GM19099 (cell line): ENCODE measurements around the gene YBX2.

Source experiments
- POLR2A ChIP-seq: IDR thresholded peaks from 3 replicates; pipeline ENCODE4 v1.6.1; 2011; ENCODE audit warnings: low read depth; ENCODE audit not compliant: insufficient read length; ENCODE audit errors: extremely low read depth

Gene YBX2

DNA sequence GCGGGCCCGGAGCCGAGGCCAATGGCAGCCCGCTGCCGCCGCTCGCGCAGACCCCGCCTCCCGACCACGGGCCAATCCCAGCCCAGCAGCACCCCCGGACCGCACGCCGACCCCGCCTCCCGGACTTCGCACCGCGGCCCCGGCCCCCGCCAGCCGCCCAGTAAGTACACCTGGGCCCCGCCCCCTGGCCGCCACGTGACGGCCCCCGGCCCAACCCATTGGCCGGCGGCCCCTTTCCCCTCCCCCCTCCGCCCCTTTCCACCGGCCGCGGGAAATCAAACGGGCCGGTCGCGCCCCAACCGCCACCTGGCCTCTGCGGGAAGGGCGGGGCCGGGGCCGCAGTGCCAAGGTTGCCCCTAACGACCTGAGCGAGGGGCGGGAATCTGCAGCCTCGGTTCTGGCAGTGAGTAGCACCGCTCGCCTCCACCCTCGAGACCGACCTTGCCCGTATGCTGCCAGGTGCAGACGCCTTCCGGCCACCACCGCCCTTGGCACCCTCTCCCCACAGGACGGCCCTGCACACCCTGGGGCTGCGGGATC lies at the start of gene YBX2:
Gene YBX2 (minus strand): TSS at position 26 of the 540 bp plus-strand sequence. CDS start 139 bp downstream, outside the sequence.
- TF ChIP-seq POLR2A, result no peak

DNA sequence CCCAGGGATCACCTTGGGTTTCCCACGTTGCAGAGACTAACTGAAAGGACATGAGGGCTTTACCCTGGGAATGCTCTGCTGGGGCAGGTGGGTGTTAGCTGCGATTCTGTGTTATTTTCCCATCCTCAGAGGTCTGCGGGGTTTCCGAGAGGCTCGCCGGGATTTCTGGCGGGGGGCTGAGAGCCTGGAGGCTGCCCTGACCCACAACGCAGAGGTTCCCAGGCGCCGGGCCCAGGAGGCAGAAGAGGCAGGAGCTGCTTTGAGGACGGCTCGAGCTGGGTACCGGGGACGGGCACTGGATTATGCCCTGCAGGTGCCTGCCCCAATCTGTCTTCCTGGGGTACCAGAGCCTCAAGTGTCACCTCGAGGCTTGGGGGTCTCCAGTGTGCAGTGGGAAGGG lies 48.8 kb upstream of the YBX2 start:
- no peak for TF ChIP-seq POLR2A

DNA sequence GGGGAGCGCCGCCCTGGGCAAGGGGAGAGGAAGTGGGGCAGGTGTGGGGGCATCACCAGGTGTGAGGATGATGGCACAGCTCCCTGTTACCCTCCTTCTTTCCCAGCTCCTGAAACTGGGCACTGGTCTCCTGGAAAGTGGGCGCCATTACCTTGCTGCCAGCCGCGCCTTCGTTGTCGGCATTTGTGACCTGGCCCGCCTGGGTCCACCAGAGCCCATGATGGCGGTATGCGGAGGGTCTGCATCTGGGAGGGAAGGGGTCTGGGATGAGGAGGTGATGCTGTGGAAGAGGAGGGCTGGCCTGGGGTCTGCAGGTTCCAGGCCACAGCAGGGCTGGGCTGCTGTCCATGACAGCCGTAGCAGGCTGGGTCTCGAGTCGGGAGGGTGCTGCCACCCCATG lies 47.4 kb upstream of the YBX2 start:
- no peak for TF ChIP-seq POLR2A

DNA sequence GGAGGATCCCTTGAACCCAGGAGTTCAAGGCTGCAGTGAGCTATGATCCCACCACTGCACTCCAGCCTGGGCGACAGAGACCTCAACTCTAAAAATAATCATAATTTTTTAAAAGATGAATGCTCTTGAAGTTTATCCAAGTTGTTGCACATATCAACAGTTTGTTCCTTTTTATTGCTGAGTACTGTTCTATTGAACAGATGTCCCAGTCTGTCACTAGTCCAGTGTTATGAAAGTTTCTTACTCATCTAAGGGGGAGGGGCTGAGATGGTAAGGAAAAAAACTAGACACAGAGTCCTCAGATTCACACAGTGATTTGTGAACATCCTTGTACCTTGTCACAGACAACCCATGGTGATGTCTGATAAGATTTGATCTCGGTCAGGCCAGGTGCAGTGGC lies 45.7 kb upstream of the YBX2 start:
- no peak for TF ChIP-seq POLR2A

DNA sequence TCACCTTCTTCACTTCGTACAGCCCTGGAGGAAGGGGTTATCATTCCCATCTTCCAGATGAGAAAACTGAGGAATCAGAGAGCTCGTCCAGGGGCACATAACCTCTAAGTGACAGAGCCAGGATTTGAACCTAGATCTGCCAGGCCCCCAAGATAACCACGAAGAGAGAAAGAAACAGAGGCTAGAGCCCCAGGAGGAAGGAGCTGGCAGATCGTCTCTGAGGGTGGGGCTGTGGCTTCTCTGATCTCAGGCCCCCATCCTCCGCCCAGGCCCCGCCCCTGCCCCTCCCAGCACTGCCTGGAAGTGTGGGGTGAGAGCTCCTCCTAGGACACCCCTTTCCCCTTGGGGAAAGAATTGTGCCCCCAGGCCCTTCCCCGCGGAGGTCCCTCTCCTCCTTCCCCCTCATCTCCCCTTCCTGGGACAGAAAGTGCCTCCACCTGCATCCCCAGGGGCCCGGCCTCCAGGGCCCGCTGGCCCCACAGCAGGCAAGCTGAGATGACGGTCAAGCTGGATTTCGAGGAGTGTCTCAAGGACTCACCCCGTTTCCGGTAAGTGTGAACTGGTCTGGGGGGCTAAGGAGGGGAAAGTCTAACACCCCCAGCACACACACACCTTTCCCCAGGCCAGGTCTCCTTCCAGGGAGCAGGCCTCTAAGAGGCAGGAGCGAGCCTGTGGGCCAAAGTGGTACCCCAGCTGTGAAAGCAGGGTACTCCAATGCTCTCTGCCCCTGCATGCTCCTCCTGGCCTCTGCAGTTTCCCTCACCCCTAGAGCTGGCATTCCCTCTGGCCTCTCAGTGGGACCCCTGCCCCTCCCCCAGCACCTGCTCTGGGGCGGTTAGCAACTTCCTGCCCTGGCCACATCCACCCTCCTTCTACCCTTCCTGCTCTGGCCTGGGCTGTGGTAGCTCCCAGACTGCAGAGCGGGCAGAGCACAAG lies 42.1 kb upstream of the YBX2 start, which contains the start of gene ACAP1:
Gene ACAP1 (plus strand): TSS at position 290 of the 936 bp plus-strand sequence. CDS start 206 bp downstream, at position 496.
- peak; percentile 47 for TF ChIP-seq POLR2A

DNA sequence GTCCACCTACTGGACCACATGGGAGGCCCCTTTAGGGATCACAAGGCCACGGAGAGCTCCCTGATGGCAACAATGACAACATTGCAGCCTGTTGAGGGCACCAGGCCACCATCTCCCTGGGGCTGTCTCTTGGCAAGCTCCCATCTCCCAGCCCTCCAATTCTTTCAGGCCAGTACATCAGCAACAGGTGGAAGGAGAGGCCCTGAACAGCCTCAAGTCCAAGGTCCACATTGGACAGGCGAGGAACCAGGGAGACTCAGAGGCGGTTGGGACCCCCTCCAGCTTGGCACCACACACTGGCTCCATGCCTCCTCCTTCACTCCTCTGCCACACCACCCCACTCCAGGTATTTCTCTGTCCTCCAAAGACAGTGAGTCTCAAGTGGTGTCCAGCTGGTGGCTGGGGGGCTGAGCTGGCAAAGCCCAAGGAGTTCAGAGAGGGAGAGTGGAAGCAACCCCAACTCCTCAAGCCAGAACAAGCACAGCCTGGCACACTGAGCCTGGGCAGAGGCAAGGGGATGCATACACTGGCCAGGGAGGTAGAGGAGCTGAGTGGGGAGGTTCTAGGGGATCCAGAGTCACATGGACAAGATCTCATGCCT lies 40.6 kb upstream of the YBX2 start:
- TF ChIP-seq POLR2A, result no peak

DNA sequence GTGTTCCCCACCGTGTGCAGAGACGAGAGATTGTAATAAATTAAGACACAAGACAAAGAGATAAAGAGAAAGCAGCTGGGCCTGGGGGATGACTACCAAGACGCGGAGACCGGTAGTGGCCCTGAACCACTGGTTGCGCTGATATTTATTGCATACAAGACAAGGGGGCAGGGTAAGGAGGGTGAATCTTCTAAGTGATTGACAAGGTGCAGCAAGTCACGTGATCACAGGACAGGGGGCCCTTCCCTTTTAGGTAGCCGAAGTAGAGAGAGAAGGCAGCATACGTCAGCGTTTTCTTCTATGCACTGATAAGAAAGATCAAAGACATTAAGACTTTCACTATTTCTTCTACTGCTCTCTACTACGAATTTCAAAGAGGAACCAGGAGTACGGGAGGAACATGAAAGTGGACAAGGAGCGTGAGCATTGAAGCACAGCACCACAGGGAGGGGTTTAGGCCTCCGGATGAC lies 38.2 kb upstream of the YBX2 start:
- peak; percentile 42 for TF ChIP-seq POLR2A

DNA sequence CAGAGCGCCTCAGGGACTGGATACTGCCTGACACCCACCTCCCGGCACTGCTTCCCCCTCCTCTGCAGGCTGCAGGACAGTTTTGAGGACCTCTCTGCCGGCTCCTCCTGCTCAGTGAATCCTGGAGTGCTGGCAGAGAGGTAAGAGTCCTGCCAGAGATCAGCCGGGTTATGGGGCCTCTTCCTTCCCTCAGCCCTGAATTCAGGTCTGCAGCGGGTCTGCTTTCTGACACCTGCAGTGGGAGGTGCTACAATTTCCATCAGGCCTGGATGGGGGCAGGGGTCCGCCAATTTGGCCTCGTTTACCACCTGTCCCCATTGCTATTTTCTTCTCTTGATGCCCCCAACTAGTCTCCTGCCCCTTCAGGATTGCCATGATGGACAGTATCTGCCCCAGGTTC lies 37.7 kb upstream of the YBX2 start:
- no peak for TF ChIP-seq POLR2A

DNA sequence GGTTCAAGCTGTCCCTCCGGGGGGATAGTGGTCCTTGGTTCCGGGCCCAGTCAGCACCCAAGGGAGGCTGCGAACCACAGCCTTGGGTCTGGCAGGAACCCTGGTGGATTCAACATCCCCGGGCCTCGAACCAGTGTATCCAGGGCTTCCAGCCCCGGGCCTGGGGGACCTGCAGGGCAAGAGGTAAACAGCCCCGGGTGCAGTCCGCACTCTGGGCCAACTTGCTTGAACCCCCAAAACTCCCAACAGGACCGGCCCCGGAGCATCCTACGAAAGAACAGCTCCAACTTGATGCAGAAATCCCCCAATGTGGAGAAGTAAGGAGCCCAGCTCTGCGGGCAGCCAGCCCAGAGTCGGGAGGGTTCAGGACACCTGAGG lies 36.2 kb upstream of the YBX2 start:
- TF ChIP-seq POLR2A, result no peak

DNA sequence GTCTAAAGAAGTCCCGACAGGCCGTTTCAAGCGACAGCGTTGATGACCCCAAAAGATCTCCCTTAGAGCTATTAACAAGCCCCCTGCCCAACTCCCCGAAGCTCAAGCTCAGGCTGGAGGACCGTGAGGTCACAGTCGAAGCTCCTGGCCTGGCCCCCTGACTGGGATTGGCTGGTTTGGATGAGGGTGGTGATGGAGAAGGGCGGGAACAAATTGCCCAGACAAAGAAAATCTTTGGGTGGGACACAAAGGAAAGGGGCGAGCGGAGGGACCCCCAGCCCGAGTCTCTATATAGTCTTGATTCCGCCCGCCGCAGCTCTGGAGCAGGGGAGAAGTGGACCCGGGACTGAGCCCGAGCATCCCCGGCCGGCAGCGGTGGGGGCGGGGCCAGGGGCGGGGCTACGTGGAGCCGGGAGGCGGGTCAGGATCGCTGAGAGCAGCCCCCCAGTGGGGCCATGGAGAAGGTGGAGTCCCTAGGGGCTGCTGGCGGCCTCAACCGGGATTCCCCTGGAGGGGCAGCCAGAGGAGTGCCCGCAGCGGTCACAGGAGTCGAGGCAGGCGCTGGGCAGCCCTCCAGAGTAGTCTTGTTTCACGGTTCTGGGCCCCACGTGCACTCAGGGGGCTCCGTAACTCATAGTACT lies 35.7 kb upstream of the YBX2 start:
- TF ChIP-seq POLR2A, result peak; percentile 45

DNA sequence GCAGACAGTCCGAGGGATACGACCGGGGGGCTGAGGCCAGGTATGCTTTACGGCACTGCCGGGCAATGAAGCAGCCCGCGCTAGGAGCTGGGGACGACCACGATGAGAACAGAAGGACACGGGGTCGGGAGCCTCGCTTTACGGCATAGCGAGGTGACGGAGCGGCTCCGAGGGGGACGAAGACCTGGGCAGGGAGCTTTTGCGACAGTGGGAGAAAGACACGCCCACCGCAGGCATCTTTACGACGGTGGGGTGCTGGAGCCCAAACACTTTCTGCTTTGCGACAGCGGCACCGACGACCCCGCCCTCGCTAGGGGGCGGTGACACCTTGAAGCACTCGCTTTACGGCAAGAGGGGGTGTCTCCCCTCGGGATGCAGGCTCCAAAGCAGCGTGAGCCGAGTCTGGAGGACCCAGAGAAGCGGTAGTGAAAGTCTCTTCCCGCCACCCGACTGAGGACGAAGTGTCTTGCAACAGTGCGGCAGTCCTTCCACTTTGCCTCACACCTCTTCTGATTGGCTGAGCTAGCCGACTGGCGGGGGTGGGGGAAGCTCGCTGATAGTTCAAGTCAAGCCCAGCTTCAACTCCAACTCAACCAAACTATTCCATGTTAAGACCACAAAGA lies 35.0 kb upstream of the YBX2 start:
- TF ChIP-seq POLR2A, result peak; percentile 64

DNA sequence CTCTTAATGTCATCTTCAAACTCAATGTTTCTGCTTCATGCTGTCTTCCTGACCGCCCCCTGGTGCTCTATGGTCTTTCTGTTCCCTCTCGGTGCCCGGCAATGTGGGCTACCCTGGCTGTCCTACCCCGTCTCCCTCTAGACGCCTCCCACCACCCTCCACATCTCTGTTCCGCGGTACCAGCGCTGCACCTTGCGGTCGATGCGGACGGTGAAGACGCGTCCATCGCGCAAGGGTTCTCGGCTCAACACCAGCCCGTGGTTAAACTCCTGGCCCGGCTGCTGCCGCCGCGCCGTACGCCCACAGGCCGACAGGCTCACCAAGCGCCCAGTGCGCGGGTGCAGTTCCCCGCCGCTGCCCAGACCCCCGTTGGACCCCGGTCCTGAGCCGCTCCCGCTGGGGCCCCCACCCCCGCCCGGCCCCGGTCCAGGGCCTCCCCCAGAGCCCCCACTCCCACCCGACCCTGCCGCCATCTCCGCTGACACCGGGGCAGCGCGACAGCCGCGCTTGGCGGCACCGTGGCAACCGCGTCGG lies 34.5 kb upstream of the YBX2 start, which contains the start of gene NEURL4:
Gene NEURL4 (minus strand): TSS at position 496 of the 534 bp plus-strand sequence. CDS start 23 bp downstream, at position 473.
- peak; percentile 22 for TF ChIP-seq POLR2A

DNA sequence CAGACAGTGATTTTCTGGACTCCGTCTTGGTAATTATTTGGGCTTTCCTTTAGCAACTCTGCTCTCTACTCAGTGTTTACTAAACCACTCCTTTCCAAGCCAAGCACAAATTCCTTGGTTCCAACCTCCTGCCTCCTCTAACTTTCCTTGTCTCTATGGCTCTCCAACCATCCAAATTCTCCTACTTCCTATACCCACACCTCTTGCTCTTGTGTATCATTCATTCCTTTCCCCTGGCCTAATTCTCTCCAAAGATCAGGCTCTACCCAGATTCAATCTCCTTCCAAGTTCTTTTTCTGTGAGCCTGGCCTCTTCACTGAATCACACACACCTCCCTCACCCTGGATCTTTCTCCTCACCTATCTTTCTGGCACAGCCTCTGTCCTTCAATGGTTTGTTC lies 33.6 kb upstream of the YBX2 start:
- TF ChIP-seq POLR2A, result no peak

DNA sequence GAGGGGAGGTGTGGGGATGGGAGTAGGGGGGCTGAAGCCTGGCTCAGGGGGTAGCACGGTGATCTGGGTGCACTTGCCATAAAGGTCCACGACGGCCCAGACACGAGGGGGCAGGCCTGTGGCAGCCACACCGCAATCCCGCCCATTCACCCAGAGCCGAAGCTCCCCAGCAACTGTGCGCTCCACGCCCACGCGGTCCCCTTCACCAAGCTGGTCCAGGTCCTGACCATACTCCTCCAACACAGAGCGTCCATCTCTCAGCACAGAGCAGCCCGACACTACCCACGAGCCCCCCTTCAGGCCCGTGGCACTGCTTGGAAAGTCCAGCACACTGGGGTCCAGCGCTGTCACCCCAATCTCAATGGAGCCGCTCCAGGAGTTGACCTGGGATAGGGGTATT lies 33.1 kb upstream of the YBX2 start:
- TF ChIP-seq POLR2A, result no peak
